BE2C (cell line): ENCODE results near the gene RRP15.
A peak's percentile ranks its signal among the peaks of the same experiment; 100 is the strongest.

Experiments used
- DNase-seq: peaks from one replicate; pipeline ENCODE4 v3.0.0-alpha.2; 2020
- H3K27me3 ChIP-seq: fragments of 250-450 bp; sonication (Bioruptor Pico); 2 replicates; pipeline ENCODE4 v1.5.1; 2020; ENCODE audit warnings: mild to moderate bottlenecking
- H3K36me3 ChIP-seq: fragments of 250-450 bp; sonication (Bioruptor Pico); 2 replicates; pipeline ENCODE4 v1.5.1; 2020; ENCODE audit warnings: mild to moderate bottlenecking
- H3K4me1 ChIP-seq: fragments of 250-450 bp; sonication (Bioruptor Pico); 2 replicates; pipeline ENCODE4 v1.5.1; 2020
- H3K4me3 ChIP-seq: 2 replicates; pipeline ENCODE4 v1.5.1; 2011; ENCODE audit warnings: low read depth, low read length
- H3K9me3 ChIP-seq: fragments of 250-450 bp; sonication (Bioruptor Pico); 2 replicates; pipeline ENCODE4 v1.5.1; 2020
- TF ChIP-seq, protein P1 (sequence below): IDR thresholded peaks from 2 replicates; pipeline ENCODE4 v1.5.1; 2012; ENCODE audit warnings: mild to moderate bottlenecking, low read depth, low read length

The RRP15 gene

DNA sequence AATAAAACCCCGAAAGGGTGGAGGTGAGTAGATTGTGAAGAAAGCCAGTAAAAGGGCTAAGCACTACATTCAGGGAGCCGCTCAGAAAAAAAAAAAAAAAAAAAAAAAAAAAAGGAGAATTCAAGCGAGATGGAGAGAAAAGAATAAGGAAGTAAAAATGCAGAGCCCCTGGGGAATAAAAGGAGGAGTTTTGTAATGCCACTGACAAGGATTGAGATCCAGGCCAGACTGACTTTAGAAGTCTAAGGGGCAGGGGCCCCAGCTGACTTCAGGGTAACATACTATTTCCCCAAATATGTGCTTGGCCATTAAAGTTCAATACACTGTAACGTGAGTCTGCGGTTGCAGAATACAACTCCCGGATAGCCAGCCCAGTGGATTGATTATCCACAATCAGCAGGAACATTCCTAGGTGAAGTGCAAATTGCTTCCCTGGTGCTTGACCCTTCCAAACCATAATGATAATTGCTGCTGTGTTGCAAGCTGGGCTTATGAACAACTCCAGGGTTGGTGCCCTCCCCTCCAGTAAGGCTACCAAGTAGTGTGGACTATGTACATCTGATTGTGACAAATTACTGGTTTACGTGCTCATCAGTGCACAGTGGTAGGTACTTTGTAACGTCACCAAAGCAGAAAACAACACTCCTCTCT, 30.7 kb upstream of the RRP15 start:
- H3K4me1 ChIP-seq, result peaks cover 8% of the 10 kb centered on the region
- H3K27me3 ChIP-seq, result peaks cover 33% of the 10 kb centered on the region
- no peak overlapping the region; the same call in 1 of the 2 replicates for H3K4me3 ChIP-seq
- H3K9me3 ChIP-seq, result no peaks in the 10 kb centered on the region
- DNase-seq, result no peak
- TF ChIP-seq, protein P1, sequence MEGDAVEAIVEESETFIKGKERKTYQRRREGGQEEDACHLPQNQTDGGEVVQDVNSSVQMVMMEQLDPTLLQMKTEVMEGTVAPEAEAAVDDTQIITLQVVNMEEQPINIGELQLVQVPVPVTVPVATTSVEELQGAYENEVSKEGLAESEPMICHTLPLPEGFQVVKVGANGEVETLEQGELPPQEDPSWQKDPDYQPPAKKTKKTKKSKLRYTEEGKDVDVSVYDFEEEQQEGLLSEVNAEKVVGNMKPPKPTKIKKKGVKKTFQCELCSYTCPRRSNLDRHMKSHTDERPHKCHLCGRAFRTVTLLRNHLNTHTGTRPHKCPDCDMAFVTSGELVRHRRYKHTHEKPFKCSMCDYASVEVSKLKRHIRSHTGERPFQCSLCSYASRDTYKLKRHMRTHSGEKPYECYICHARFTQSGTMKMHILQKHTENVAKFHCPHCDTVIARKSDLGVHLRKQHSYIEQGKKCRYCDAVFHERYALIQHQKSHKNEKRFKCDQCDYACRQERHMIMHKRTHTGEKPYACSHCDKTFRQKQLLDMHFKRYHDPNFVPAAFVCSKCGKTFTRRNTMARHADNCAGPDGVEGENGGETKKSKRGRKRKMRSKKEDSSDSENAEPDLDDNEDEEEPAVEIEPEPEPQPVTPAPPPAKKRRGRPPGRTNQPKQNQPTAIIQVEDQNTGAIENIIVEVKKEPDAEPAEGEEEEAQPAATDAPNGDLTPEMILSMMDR, result no peak
- H3K36me3 ChIP-seq, result no peaks in the 10 kb centered on the region

DNA sequence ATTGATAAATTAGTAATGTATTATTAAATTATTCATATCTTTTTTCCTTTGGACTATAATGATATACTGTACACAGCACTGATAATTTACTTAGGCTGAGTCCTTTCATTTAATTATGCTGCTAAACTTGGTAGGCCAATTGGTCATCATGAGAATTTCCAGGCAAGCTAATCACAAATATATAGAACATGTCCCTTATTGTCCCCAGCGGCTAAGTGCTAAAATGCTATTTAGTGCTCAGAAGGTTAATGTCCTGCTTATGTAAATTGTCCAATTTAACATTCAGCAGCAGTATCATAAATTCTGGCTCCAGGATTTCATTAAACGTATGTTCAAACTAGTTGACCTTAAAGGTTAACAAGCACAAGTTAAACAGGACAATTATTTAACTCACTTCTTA, 30.0 kb upstream of the RRP15 start:
- Histone ChIP-seq H3K4me3 (no peak overlapping the region), H3K36me3 (no peaks in the 10 kb centered on the region), H3K27me3 (peaks cover 33% of the 10 kb centered on the region), H3K9me3 (no peaks in the 10 kb centered on the region), H3K4me1 (peaks cover 8% of the 10 kb centered on the region)
- TF ChIP-seq, protein P1, result no peak
- no peak for DNase-seq

DNA sequence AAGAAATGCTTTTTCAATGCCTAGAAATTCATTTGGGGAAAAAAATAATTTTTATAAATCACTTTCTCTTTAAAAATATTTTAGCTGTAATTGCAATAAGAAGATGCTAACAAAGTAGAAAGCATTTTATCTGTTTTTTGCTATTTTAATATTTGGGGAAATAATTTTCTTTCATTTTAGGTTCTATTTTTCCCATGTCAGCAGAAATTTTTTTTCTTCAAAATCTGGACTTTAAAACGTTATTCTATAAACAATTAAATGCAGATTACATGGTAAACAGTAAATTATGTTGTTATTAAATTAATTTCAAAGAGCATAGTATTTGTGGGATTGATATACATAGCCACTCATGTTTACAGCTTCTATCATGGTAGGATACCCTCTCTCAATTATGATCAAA, 27.7 kb upstream of the RRP15 start:
- Histone ChIP-seq H3K4me3 (no peak overlapping the region), H3K4me1 (peaks cover 8% of the 10 kb centered on the region), H3K36me3 (no peaks in the 10 kb centered on the region), H3K27me3 (peaks cover 37% of the 10 kb centered on the region), H3K9me3 (no peaks in the 10 kb centered on the region)
- no peak for DNase-seq
- TF ChIP-seq, protein P1, result no peak

DNA sequence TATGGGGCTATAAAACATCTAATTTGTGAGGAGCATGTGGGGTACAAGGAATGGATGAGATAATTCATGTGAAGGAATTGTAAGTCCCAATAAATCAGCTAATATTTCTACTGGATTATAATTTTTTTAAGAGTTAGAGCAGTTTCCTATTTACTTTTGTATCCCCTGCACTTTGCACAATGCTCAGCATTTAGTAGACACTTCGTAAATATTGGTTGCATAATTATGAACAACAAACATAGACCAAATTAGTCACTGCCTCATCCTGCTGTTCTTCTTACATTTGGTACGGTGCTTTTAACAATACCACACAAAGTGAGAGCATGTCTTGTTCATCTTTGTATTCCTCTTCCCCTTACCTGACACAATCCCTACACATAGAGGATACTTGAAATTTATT, 27.1 kb upstream of the RRP15 start:
- TF ChIP-seq, protein P1, result no peak
- no peaks in the 10 kb centered on the region for H3K9me3 ChIP-seq
- H3K36me3 ChIP-seq, result no peaks in the 10 kb centered on the region
- DNase-seq, result no peak
- H3K4me3 ChIP-seq, result no peak overlapping the region
- peaks cover 8% of the 10 kb centered on the region for H3K4me1 ChIP-seq
- H3K27me3 ChIP-seq, result peaks cover 36% of the 10 kb centered on the region

DNA sequence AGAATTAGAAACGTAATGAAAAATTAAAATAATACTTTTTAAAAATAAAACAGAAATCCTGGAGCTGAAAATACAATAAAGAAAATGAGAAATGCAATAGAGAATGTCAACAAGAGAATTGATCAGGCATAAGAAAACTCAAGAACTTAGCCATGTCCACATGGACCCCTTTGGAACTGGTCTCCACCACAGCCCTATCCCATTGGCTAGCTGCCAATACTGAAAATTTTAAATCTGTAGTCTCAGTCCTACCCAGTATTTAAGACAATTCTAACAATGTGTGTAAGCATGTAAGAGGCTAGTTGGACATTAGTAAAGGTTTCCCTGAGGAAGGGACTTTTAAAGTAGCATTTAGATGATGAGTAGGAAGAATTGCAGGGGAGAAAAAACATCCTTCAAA, 25.8 kb upstream of the RRP15 start:
- Histone ChIP-seq H3K4me3 (no peak overlapping the region), H3K4me1 (peaks cover 8% of the 10 kb centered on the region)

DNA sequence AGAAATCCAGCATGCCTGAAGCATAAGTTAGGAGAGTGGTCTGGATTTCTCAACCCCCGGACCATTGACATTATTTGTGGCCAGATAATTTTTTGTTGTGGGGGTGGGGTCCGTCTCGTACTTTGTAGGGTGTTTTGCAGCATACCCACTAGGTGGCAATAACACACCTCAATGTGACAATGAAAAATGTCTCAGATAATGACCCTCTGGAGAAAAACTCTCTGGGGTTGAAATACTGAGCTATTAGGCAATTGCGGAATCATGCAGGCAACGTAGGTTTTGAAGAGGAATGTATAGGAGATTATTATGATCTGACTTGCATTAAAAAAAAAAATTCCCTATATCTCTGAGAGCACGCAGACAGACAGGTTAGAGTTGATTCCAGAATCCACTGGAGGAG, 25.3 kb upstream of the RRP15 start:
- Histone ChIP-seq H3K4me1 (peaks cover 4% of the 10 kb centered on the region), H3K27me3 (peaks cover 28% of the 10 kb centered on the region), H3K36me3 (no peaks in the 10 kb centered on the region), H3K9me3 (no peaks in the 10 kb centered on the region), H3K4me3 (no peak overlapping the region)
- TF ChIP-seq, protein P1, result peak; percentile 53
- no peak for DNase-seq

More for the DNA sequence above, 25.8 kb upstream of the RRP15 start:
- Histone ChIP-seq H3K27me3 (peaks cover 28% of the 10 kb centered on the region), H3K36me3 (no peaks in the 10 kb centered on the region), H3K9me3 (no peaks in the 10 kb centered on the region)
- TF ChIP-seq, protein P1, result no peak
- no peak for DNase-seq
